Spinal cord (tissue), 10 donors: ENCODE measurements around the gene TBC1D8. TPM values are rescaled to one million over a fixed set of nuclear protein-coding genes. Genes with fewer than 3 reads are reported as not detected.

Experiments
- DNase-seq, 6 donors: peaks; one replicate each; pipeline versions ENCODE4 v3.0.0 to v3.0.0-alpha.2; 2013 to 2015; ENCODE audit warnings: low spot score in 6 of 6, low read depth in 4 of 6
- H3K27ac ChIP-seq: one replicate; pipeline ENCODE4 v1.5.1; 2013; ENCODE audit warnings: low read depth, low read length, control low read depth
- H3K27me3 ChIP-seq: one replicate; pipeline ENCODE4 v1.6.1; 2013; ENCODE audit warnings: low read length; ENCODE audit not compliant: control insufficient read depth, insufficient read depth
- H3K36me3 ChIP-seq: one replicate; pipeline ENCODE4 v1.6.1; 2013; ENCODE audit warnings: low read length; ENCODE audit not compliant: control insufficient read depth, insufficient read depth
- H3K4me1 ChIP-seq: one replicate; pipeline ENCODE4 v1.6.1; 2013; ENCODE audit warnings: low read length; ENCODE audit not compliant: control insufficient read depth, insufficient read depth
- H3K4me3 ChIP-seq: one replicate; pipeline ENCODE4 v1.5.1; 2013; ENCODE audit warnings: low read depth, low read length, control low read depth
- H3K9me3 ChIP-seq: one replicate; pipeline ENCODE4 v1.6.1; 2013; ENCODE audit warnings: low read length; ENCODE audit not compliant: control insufficient read depth, insufficient read depth
- WGBS: methylation state at CpG from one replicate; pipeline ENCODE4 v1.1.5; 2013; ENCODE audit warnings: missing lambda C conversion rate; ENCODE audit not compliant: insufficient coverage; 5-methylcytosine and 5-hydroxymethylcytosine counted together
- polyA plus RNA-seq, 2 donors: library from polyadenylated mRNA; unstranded; fragments of 120-200 nt; gene quantifications; one replicate each; pipeline ENCODE4 v1.2.1, GENCODE V29; 2013; ENCODE audit not compliant: insufficient read length in 2 of 2
- total RNA-seq, 2 donors: library from RNA; depleted of rRNA in 1 of 2; stranded (reverse); fragments of 120-200 nt in 1 of 2; fragments of >200 nt in 1 of 2; gene quantifications; one replicate each; pipeline versions ENCODE4 v1.2.3 to v1.2.4, GENCODE V29; 2013 to 2014
- donor health status: healthy.

Gene TBC1D8
- total and polyA plus RNA-seq, 4 donors: 16.7 to 21.3 (median 18.0) TPM

GRCh38 chr2:101040761-101041160, 110.4 kb downstream of the TBC1D8 start:
- no peaks in the 10 kb centered on the region for H3K4me1 ChIP-seq
- no peak overlapping the region for H3K4me3 ChIP-seq
- H3K36me3 ChIP-seq: peaks cover 24% of the 10 kb centered on the region
- DNase-seq: no peak
- WGBS: 97% methylated on average over 3 of the region's 6 CpGs
- no peaks in the 10 kb centered on the region for H3K9me3 ChIP-seq
- no peaks in the 10 kb centered on the region for H3K27me3 ChIP-seq
- no peak overlapping the region for H3K27ac ChIP-seq

- no peaks in the 10 kb centered on the region for H3K9me3 ChIP-seq
- H3K27me3 ChIP-seq: no peaks in the 10 kb centered on the region
- H3K4me1 ChIP-seq: no peaks in the 10 kb centered on the region
- WGBS: 78% methylated on average over 12 of the region's 13 CpGs
- no peak for DNase-seq
- H3K27ac ChIP-seq: no peak overlapping the region
- no peak overlapping the region for H3K4me3 ChIP-seq
- peaks cover 28% of the 10 kb centered on the region for H3K36me3 ChIP-seq
Observed at GRCh38 chr2:101040072-101040471, 111.1 kb downstream of the TBC1D8 start.

GRCh38 chr2:101038455-101039255, 112.5 kb downstream of the TBC1D8 start:
- WGBS: 94% methylated on average over 20 of the region's 21 CpGs

GRCh38 chr2:101037161-101037755, 113.9 kb downstream of the TBC1D8 start:
- no peak for DNase-seq
- 92% methylated on average over 18 of the region's 19 CpGs for WGBS
- Histone ChIP-seq H3K27ac (no peak overlapping the region), H3K9me3 (no peaks in the 10 kb centered on the region), H3K36me3 (peaks cover 37% of the 10 kb centered on the region), H3K4me3 (no peak overlapping the region), H3K4me1 (no peaks in the 10 kb centered on the region), H3K27me3 (no peaks in the 10 kb centered on the region)

More at GRCh38 chr2:101038455-101039255, 112.5 kb downstream of the TBC1D8 start:
- no peak for DNase-seq
- no peak overlapping the region for H3K27ac ChIP-seq
- peaks cover 35% of the 10 kb centered on the region for H3K36me3 ChIP-seq
- H3K27me3 ChIP-seq: no peaks in the 10 kb centered on the region
- no peaks in the 10 kb centered on the region for H3K4me1 ChIP-seq
- H3K4me3 ChIP-seq: no peak overlapping the region
- H3K9me3 ChIP-seq: no peaks in the 10 kb centered on the region

GRCh38 chr2:101036562-101036961, 114.6 kb downstream of the TBC1D8 start:
- WGBS: 89% methylated on average over 1 of the region's 2 CpGs
- no peak overlapping the region for H3K4me3 ChIP-seq
- H3K27me3 ChIP-seq: no peaks in the 10 kb centered on the region
- peak in 2 of 6 donors; percentile 26 to 62 for DNase-seq
- peaks cover 38% of the 10 kb centered on the region for H3K36me3 ChIP-seq
- H3K9me3 ChIP-seq: no peaks in the 10 kb centered on the region
- no peak overlapping the region for H3K27ac ChIP-seq
- H3K4me1 ChIP-seq: no peaks in the 10 kb centered on the region

GRCh38 chr2:101032084-101032776, 119.0 kb downstream of the TBC1D8 start:
- no peak overlapping the region for H3K4me3 ChIP-seq
- no peak overlapping the region for H3K27ac ChIP-seq
- DNase-seq: no peak
- H3K36me3 ChIP-seq: peaks cover 29% of the 10 kb centered on the region
- 88% methylated on average over 5 of the region's 15 CpGs for WGBS
- H3K27me3 ChIP-seq: no peaks in the 10 kb centered on the region
- peaks cover under 1% of the 10 kb centered on the region for H3K4me1 ChIP-seq
- no peaks in the 10 kb centered on the region for H3K9me3 ChIP-seq

GRCh38 chr2:101030866-101031554, 120.2 kb downstream of the TBC1D8 start:
- no peak for DNase-seq
- H3K36me3 ChIP-seq: peaks cover 29% of the 10 kb centered on the region

GRCh38 chr2:101027852-101028251, 123.3 kb downstream of the TBC1D8 start:
- Histone ChIP-seq H3K36me3 (peaks cover 17% of the 10 kb centered on the region), H3K27ac (no peak overlapping the region), H3K4me3 (no peak overlapping the region), H3K9me3 (no peaks in the 10 kb centered on the region), H3K27me3 (no peaks in the 10 kb centered on the region), H3K4me1 (peaks cover 7% of the 10 kb centered on the region)
- WGBS: 98% methylated on average over 7 of the region's 8 CpGs
- no peak for DNase-seq

More at GRCh38 chr2:101030866-101031554, 120.2 kb downstream of the TBC1D8 start:
- Histone ChIP-seq H3K27me3 (no peaks in the 10 kb centered on the region), H3K9me3 (no peaks in the 10 kb centered on the region), H3K4me1 (peaks cover 7% of the 10 kb centered on the region), H3K27ac (no peak overlapping the region), H3K4me3 (no peak overlapping the region)
- WGBS: 86% methylated on average over 7 of the region's 10 CpGs

- Histone ChIP-seq H3K27me3 (no peaks in the 10 kb centered on the region), H3K36me3 (peaks cover 17% of the 10 kb centered on the region), H3K4me1 (peaks cover 7% of the 10 kb centered on the region), H3K4me3 (no peak overlapping the region), H3K27ac (no peak overlapping the region), H3K9me3 (no peaks in the 10 kb centered on the region)
- WGBS: 86% methylated on average over 13 of the region's 15 CpGs
- DNase-seq: no peak
Observed at GRCh38 chr2:101026923-101027469, 124.2 kb downstream of the TBC1D8 start.
